Measurements from ENCODE around the gene IFT172. TPM values are rescaled to one million over a fixed set of nuclear protein-coding genes. Genes with fewer than 3 reads are reported as not detected.

IFT172 gene
- total RNA-seq, 1 donor from 2014 or later, result 5.5 TPM

GRCh38 chr2:27492557-27492956 is 3.0 kb upstream of the IFT172 start:
- TF ChIP-seq CTCF (IDR thresholded peaks at IDR 0.05; ENCODE audit: insufficient read depth, low read length, severe bottlenecking), result no peak
- H3K27me3 ChIP-seq (ENCODE audit: control insufficient read depth, insufficient read depth, low read length), result no peaks in the 10 kb centered on the region
- no peak for DNase-seq (ENCODE audit: low read depth)
- H3K4me3 ChIP-seq (ENCODE audit: low read depth, low read length), result no peak overlapping the region
- no peaks in the 10 kb centered on the region for H3K36me3 ChIP-seq (ENCODE audit: control insufficient read depth, insufficient read depth, low read length)
- no peak for FAIRE-seq

GRCh38 chr2:27489118-27489497 is 435 bp downstream of the IFT172 start:
- no peaks in the 10 kb centered on the region for H3K36me3 ChIP-seq (ENCODE audit: control insufficient read depth, insufficient read depth, low read length)
- no peak for FAIRE-seq
- peak overlapping the region; percentile 42 for H3K4me3 ChIP-seq (ENCODE audit: low read depth, low read length)
- TF ChIP-seq CTCF (IDR thresholded peaks at IDR 0.05; ENCODE audit: insufficient read depth, low read length, severe bottlenecking), result no peak
- H3K27me3 ChIP-seq (ENCODE audit: control insufficient read depth, insufficient read depth, low read length), result no peaks in the 10 kb centered on the region
- no peak for DNase-seq (ENCODE audit: low read depth)

GRCh38 chr2:27485496-27485895 is 4.0 kb downstream of the IFT172 start:
- Histone ChIP-seq H3K36me3 (ENCODE audit: control insufficient read depth, insufficient read depth, low read length) (no peaks in the 10 kb centered on the region), H3K27me3 (ENCODE audit: control insufficient read depth, insufficient read depth, low read length) (no peaks in the 10 kb centered on the region), H3K4me3 (ENCODE audit: low read depth, low read length) (no peak overlapping the region)
- FAIRE-seq (no peak), DNase-seq (ENCODE audit: low read depth) (no peak)
- no peak for TF ChIP-seq CTCF (IDR thresholded peaks at IDR 0.05; ENCODE audit: insufficient read depth, low read length, severe bottlenecking)

GRCh38 chr2:27471961-27472360 is 17.6 kb downstream of the IFT172 start:
- TF ChIP-seq CTCF (IDR thresholded peaks at IDR 0.05; ENCODE audit: insufficient read depth, low read length, severe bottlenecking), result no peak
- Histone ChIP-seq H3K27me3 (ENCODE audit: control insufficient read depth, insufficient read depth, low read length) (no peaks in the 10 kb centered on the region), H3K36me3 (ENCODE audit: control insufficient read depth, insufficient read depth, low read length) (peaks cover 3% of the 10 kb centered on the region), H3K4me3 (ENCODE audit: low read depth, low read length) (no peak overlapping the region)
- FAIRE-seq (no peak), DNase-seq (ENCODE audit: low read depth) (no peak)

GRCh38 chr2:27464443-27464842 is 25.1 kb downstream of the IFT172 start:
- no peak overlapping the region for H3K4me3 ChIP-seq (ENCODE audit: low read depth, low read length)
- no peak for FAIRE-seq
- DNase-seq (ENCODE audit: low read depth), result no peak
- TF ChIP-seq CTCF (IDR thresholded peaks at IDR 0.05; ENCODE audit: insufficient read depth, low read length, severe bottlenecking), result no peak
- H3K27me3 ChIP-seq (ENCODE audit: control insufficient read depth, insufficient read depth, low read length), result no peaks in the 10 kb centered on the region
- no peaks in the 10 kb centered on the region for H3K36me3 ChIP-seq (ENCODE audit: control insufficient read depth, insufficient read depth, low read length)

- no peak overlapping the region for H3K4me3 ChIP-seq (ENCODE audit: low read depth, low read length)
- no peaks in the 10 kb centered on the region for H3K27me3 ChIP-seq (ENCODE audit: control insufficient read depth, insufficient read depth, low read length)
- peak; percentile 23 for FAIRE-seq
- DNase-seq (ENCODE audit: low read depth), result no peak
- TF ChIP-seq CTCF (IDR thresholded peaks at IDR 0.05; ENCODE audit: insufficient read depth, low read length, severe bottlenecking), result no peak
- peaks cover 2% of the 10 kb centered on the region for H3K36me3 ChIP-seq (ENCODE audit: control insufficient read depth, insufficient read depth, low read length)
Measured at GRCh38 chr2:27461118-27461517, 28.4 kb downstream of the IFT172 start.

All from bronchial epithelial cell (primary cell).